HK-2 (cell line): ENCODE results near the gene TELO2.

Experiments used
- DNase-seq: peaks from one replicate; pipeline ENCODE4 v3.0.0-alpha.2; 2018; ENCODE audit not compliant: unreplicated experiment

TELO2 gene

GRCh38 chr16:1518626-1519135, 25.5 kb downstream of the TELO2 start:
- no peak for DNase-seq

DNA sequence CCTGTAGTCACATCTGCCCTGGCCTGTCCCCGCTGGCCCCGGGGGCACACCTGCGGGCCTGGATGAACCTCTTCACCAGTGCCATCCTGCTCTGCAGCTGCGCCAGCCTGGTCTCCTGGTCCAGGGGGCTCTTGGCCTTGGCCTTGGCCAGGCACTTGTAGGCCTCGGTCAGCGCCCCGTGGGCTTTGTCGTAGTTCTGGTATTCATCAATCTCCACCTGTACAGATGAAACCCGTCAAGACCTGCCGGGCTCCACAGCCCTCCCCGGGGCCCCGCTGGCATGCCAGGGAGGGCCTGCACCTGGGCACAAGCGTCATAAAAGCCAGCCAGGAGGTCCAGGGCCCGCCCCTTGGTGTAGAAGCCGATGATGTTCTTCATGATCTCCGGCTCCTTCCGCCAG, 26.7 kb downstream of the TELO2 start:
- DNase-seq, result no peak

- DNase-seq, result no peak
Measured at GRCh38 chr16:1520461-1520860, 27.3 kb downstream of the TELO2 start.

GRCh38 chr16:1523581-1524245, 30.6 kb downstream of the TELO2 start:
- no peak for DNase-seq

- DNase-seq, result no peak
Measured at GRCh38 chr16:1524366-1524765, 31.2 kb downstream of the TELO2 start.

GRCh38 chr16:1525871-1526607, 32.9 kb downstream of the TELO2 start:
- DNase-seq, result no peak

- no peak for DNase-seq
Measured at GRCh38 chr16:1526608-1527555, 33.7 kb downstream of the TELO2 start.

- DNase-seq, result no peak
Measured at GRCh38 chr16:1527836-1528811, 35.0 kb downstream of the TELO2 start.

GRCh38 chr16:1528921-1529537, 35.9 kb downstream of the TELO2 start:
- DNase-seq, result no peak

GRCh38 chr16:1530349-1530882, 37.3 kb downstream of the TELO2 start:
- no peak for DNase-seq

DNA sequence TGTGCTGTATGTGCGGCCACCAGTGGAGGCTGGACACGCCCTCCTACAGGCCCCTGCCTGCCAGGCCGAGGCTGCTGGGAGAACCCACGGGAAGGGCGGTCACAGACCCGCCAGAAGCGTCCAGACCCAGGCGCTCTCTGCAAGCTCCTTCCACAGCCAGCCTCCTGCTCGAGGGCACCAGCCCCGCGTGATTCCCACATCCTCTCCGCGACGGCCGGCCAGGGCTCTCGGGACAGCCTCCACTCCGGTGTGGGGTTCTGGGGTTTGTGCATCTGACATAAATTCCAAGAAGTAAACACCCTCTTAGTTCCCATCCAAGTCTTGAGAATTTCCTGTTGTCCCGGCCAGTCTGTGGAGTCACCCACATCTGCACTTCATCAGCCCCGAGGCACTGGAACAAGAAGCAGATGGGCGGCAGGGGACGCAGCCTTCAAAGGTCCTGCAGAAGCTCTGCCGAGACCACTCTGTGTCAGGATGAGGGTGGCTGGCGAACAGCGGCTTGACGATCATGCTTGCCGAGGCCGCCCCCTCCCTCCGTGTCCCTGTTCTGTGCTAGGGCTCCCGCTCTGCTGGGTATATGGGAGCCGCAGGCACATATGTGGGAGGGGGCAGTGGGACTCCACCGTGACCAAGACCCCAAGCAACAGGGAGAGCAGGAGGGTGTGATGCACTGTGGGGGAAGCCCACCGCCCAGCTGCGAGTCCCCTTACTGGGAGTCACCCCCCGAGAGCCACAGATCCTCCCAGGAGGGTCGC, 37.9 kb downstream of the TELO2 start:
- DNase-seq, result no peak

- no peak for DNase-seq
Measured at GRCh38 chr16:1531638-1531910, 38.4 kb downstream of the TELO2 start.

- DNase-seq, result no peak
Measured at GRCh38 chr16:1532081-1532760, 39.1 kb downstream of the TELO2 start.

DNA sequence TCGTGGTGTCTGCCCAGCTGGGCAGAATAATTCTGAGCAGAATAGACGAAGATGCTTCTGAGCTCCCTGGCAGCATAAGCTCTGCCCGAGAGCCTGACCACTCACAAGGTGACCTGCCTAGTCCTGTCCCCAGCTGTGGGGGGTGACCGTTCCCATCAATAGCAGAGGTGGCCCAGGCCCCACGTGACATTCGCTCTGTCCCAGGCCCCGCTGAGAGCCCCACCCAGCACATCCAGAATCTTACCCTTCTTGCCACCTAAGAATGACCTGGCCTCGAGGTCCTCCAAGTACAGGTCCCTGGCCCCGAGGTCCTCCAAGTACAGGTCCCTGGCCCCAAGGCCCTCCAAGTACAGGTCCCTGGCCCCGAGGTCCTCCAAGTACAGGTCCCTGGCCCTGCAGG, 39.6 kb downstream of the TELO2 start:
- no peak for DNase-seq

- no peak for DNase-seq
Measured at GRCh38 chr16:1533443-1533951, 40.3 kb downstream of the TELO2 start, which contains the start of gene TMEM204. TMEM204 (plus strand) TSS chr16:1533666; CDS start chr16:1534276, 610 bp downstream.

GRCh38 chr16:1534021-1535020, 41.2 kb downstream of the TELO2 start:
- no peak for DNase-seq
